LNCAP (cell line): ENCODE data around the gene PGGHG.

Source experiments
- CTCF ChIP-seq: fragments of 450-650 bp; IDR thresholded peaks from 2 replicates; pipeline ENCODE4 v1.5.1; 2017; ENCODE audit warnings: mild to moderate bottlenecking

The PGGHG gene

GRCh38 chr11:288478-289397 lies at the start of gene PGGHG:
TSS of gene PGGHG (plus strand) at chr11:289126. CDS start at chr11:289817, 691 bp downstream.
- no peak for TF ChIP-seq CTCF

- no peak for TF ChIP-seq CTCF
These were observed 48.6 kb upstream of the PGGHG start for GRCh38 chr11:240315-240714.

- no peak for TF ChIP-seq CTCF
These were observed 47.3 kb upstream of the PGGHG start for GRCh38 chr11:241634-242033.

- TF ChIP-seq CTCF = no peak
These were observed 44.5 kb upstream of the PGGHG start for GRCh38 chr11:244376-244775.

- TF ChIP-seq CTCF = no peak
These were observed 39.9 kb upstream of the PGGHG start for GRCh38 chr11:249062-249461.

GRCh38 chr11:250274-250673 lies 38.7 kb upstream of the PGGHG start:
- TF ChIP-seq CTCF = no peak

GRCh38 chr11:250740-251299 lies 38.1 kb upstream of the PGGHG start:
- peak; percentile 64 for TF ChIP-seq CTCF
